ENCODE data around the gene CEACAM7.
"Not testable (repeated sequence)": the region's sequence is repeated elsewhere in the genome, so short reads cannot be mapped to it uniquely, and the experiment has no call there.

The CEACAM7 gene

GRCh38 chr19:41709951-41710645 is 22.0 kb upstream of the CEACAM7 start:
- Histone ChIP-seq H3K4me3 (replicated peaks; ENCODE audit: insufficient read depth, low read length) (no peak overlapping the region), H3K27ac (replicated peaks) (no peak overlapping the region), H3K27me3 (ENCODE audit: insufficient read depth, poor library complexity, severe bottlenecking) (peaks cover 3% of the 10 kb centered on the region)
- TF ChIP-seq CTCF (IDR thresholded peaks at IDR 0.05; ENCODE audit: insufficient read depth, low read length) (no peak), POLR2AphosphoS5 (IDR thresholded peaks at IDR 0.05; ENCODE audit: low read depth) (no peak), GABPA (IDR thresholded peaks at IDR 0.05; ENCODE audit: low read depth) (no peak), REST (IDR thresholded peaks at IDR 0.05; ENCODE audit: insufficient replicate concordance, low read depth) (no peak), SPI1 (IDR thresholded peaks at IDR 0.05; ENCODE audit: borderline replicate concordance, low read depth) (no peak)
- no peak for DNase-seq (ENCODE audit: low read depth in 1 of 2, low spot score in 1 of 2)

GRCh38 chr19:41709516-41709915 is 21.4 kb upstream of the CEACAM7 start:
- not testable (repeated sequence) for H3K27ac ChIP-seq (replicated peaks); H3K27me3 ChIP-seq (ENCODE audit: insufficient read depth, poor library complexity, severe bottlenecking); H3K4me3 ChIP-seq (replicated peaks; ENCODE audit: insufficient read depth, low read length); DNase-seq (ENCODE audit: low read depth in 1 of 2, low spot score in 1 of 2)

GRCh38 chr19:41708481-41708880 is 20.4 kb upstream of the CEACAM7 start, which contains the start of gene CEACAM5:
TSS of gene CEACAM5 (plus strand) at chr19:41708626. CDS start at chr19:41708732, 106 bp downstream.
- H3K27me3 ChIP-seq (ENCODE audit: insufficient read depth, poor library complexity, severe bottlenecking), result peaks cover 3% of the 10 kb centered on the region
- TF ChIP-seq CTCF (IDR thresholded peaks at IDR 0.05; ENCODE audit: insufficient read depth, low read length), result no peak
- no peak for TF ChIP-seq REST (IDR thresholded peaks at IDR 0.05; ENCODE audit: insufficient replicate concordance, low read depth)
- TF ChIP-seq GABPA (IDR thresholded peaks at IDR 0.05; ENCODE audit: low read depth), result no peak
- no peak for TF ChIP-seq POLR2AphosphoS5 (IDR thresholded peaks at IDR 0.05; ENCODE audit: low read depth)
- no peak within 1 kb of the TSS for H3K4me3 ChIP-seq (replicated peaks; ENCODE audit: insufficient read depth, low read length)
- no peak within 1 kb of the TSS for H3K27ac ChIP-seq (replicated peaks)
- DNase-seq (ENCODE audit: low read depth in 1 of 2, low spot score in 1 of 2), result no peak

GRCh38 chr19:41707871-41708371 is 19.9 kb upstream of the CEACAM7 start:
- Histone ChIP-seq H3K4me3 (replicated peaks; ENCODE audit: insufficient read depth, low read length) (no peak overlapping the region), H3K27ac (replicated peaks) (no peak overlapping the region), H3K27me3 (ENCODE audit: insufficient read depth, poor library complexity, severe bottlenecking) (peaks cover 3% of the 10 kb centered on the region)
- no peak for DNase-seq (ENCODE audit: low read depth in 1 of 2, low spot score in 1 of 2)
- TF ChIP-seq POLR2AphosphoS5 (IDR thresholded peaks at IDR 0.05; ENCODE audit: low read depth) (no peak), SPI1 (IDR thresholded peaks at IDR 0.05; ENCODE audit: borderline replicate concordance, low read depth) (no peak), REST (IDR thresholded peaks at IDR 0.05; ENCODE audit: insufficient replicate concordance, low read depth) (no peak), GABPA (IDR thresholded peaks at IDR 0.05; ENCODE audit: low read depth) (no peak), CTCF (IDR thresholded peaks at IDR 0.05; ENCODE audit: insufficient read depth, low read length) (no peak)

Measured in HL-60 (cell line).